ENCODE results near the gene FNDC4.
A peak's percentile ranks its signal among the peaks of the same experiment; 100 is the strongest.

The FNDC4 gene

GRCh38 chr2:27446057-27446456 is 48.9 kb downstream of the FNDC4 start:
- in situ Hi-C loops (cut with MboI; ENCODE audit: low pct_unique_long_range_greater_than_20kb, low sequenced_read_pairs, unreplicated experiment): no loop called here
- no peak for TF ChIP-seq CTCF (IDR thresholded peaks at IDR 0.05; ENCODE audit: extremely low read depth, insufficient read depth, missing control alignments)
- no peak for DNase-seq (ENCODE audit: low spot score)

DNA sequence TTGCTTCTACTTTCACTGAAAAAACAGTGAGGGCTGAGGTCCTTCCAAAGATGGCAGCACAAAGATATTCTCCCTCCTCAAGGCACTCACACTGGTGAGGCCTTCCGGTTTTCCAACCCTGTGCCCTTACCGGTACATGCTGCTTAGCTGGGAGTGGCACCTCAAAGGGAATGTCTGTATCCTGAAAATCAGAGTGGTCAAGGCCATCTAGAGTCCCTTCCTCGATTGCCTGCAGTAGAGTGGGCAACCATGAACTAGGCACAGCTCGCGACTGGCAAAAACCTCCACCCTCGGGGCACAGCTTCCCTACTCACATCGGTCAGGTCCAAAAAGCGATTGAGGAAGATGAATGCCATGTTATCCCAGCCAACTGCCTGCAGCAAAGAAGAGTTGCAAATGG is 49.4 kb downstream of the FNDC4 start:
- in situ Hi-C loops (cut with MboI; ENCODE audit: low pct_unique_long_range_greater_than_20kb, low sequenced_read_pairs, unreplicated experiment): no loop called here
- DNase-seq (ENCODE audit: low spot score): no peak

GRCh38 chr2:27445155-27445554 is 49.8 kb downstream of the FNDC4 start:
- in situ Hi-C loops (cut with MboI; ENCODE audit: low pct_unique_long_range_greater_than_20kb, low sequenced_read_pairs, unreplicated experiment): no loop called here
- TF ChIP-seq CTCF (IDR thresholded peaks at IDR 0.05; ENCODE audit: extremely low read depth, insufficient read depth, missing control alignments): no peak
- no peak for DNase-seq (ENCODE audit: low spot score)

More for the DNA sequence above, 49.4 kb downstream of the FNDC4 start:
- TF ChIP-seq CTCF (IDR thresholded peaks at IDR 0.05; ENCODE audit: extremely low read depth, insufficient read depth, missing control alignments): no peak

DNA sequence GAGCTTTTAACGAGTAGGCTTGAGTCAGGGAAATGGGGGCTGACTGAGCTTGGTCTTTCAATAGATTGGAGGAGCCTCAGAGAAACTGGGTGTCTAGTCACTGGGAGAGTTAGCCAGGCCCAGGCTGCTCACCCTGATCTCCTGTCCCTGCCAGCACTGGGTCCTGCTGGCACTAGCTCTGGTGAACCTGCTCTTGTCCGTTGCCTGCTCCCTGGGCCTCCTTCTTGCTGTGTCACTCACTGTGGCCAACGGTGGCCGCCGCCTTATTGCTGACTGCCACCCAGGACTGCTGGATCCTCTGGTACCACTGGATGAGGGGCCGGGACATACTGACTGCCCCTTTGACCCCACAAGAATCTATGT is 52.1 kb downstream of the FNDC4 start:
- TF ChIP-seq CTCF (IDR thresholded peaks at IDR 0.05; ENCODE audit: extremely low read depth, insufficient read depth, missing control alignments): no peak
- peak; percentile 19 for DNase-seq (ENCODE audit: low spot score)
- in situ Hi-C loops (cut with MboI; ENCODE audit: low pct_unique_long_range_greater_than_20kb, low sequenced_read_pairs, unreplicated experiment): no loop called here

DNA sequence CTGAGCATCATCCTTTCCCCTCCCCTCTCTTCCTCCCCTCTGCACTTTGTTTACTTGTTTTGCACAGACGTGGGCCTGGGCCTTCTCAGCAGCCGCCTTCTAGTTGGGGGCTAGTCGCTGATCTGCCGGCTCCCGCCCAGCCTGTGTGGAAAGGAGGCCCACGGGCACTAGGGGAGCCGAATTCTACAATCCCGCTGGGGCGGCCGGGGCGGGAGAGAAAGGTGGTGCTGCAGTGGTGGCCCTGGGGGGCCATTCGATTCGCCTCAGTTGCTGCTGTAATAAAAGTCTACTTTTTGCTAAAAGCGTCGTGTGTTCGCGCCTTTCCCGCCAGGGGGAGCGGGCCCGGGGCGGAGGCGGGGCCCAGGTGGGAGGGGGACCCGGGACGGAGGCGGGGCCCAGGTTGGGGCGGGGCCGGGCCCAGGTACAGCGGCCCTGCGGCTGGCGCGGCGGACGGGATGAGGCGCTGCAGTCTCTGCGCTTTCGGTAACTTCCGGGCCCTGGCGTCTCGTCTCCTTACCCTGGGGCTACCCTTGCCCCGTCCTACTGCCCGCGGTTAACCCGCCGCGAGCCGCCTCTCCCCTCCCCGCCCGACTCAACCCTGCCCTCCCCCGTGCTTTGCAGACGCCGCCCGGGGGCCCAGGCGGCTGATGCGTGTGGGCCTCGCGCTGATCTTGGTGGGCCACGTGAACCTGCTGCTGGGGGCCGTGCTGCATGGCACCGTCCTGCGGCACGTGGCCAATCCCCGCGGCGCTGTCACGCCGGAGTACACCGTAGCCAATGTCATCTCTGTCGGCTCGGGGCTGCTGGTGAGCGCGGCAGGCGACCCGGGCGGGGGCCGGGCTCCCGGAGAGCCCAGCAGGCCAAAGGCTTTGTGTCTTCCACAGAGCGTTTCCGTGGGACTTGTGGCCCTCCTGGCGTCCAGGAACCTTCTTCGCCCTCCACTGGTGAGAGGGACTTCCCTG is 52.8 kb downstream of the FNDC4 start, which contains the start of gene KRTCAP3:
KRTCAP3 (plus strand) TSS at position 424 of the 962 bp plus-strand sequence; CDS start at position 456, 32 bp downstream.
- in situ Hi-C loops (cut with MboI; ENCODE audit: low pct_unique_long_range_greater_than_20kb, low sequenced_read_pairs, unreplicated experiment): no loop called here
- DNase-seq (ENCODE audit: low spot score): peak; percentile 65
- TF ChIP-seq CTCF (IDR thresholded peaks at IDR 0.05; ENCODE audit: extremely low read depth, insufficient read depth, missing control alignments): peak; percentile 16

Measured in GM13977 (cell line).